Pancreas (tissue), 10 donors: ENCODE measurements around the gene CCDC12. TPM values are rescaled to one million over a fixed set of nuclear protein-coding genes. Genes with fewer than 3 reads are reported as not detected.

Experiments used
- ATAC-seq, 4 donors: fragments of 200-7000 bp; cut with Tn5 transposase; one replicate each; pipeline versions ENCODE4 v1.8.0 to v1.9.1; 2020; ENCODE audit warnings: mild to moderate bottlenecking in 4 of 4, moderate library complexity in 4 of 4
- DNase-seq, 6 donors: peaks; one replicate each; pipeline ENCODE4 v3.0.0-alpha.2; 2020
- FAIRE-seq: peaks from 2 replicates; lab custom pipeline; 2012; peaks lifted over from hg19 to GRCh38; lab: Jason Lieb, UNC
- H3K27ac ChIP-seq, 4 donors: fragments of 200-600 bp; sonication (generic); 1 replicate in 3 of 4; 2 replicates in 1 of 4; pipeline versions ENCODE4 v1.5.0 to v1.8.0; 2020
- H3K27me3 ChIP-seq, 4 donors: fragments of 200-600 bp; one replicate each; pipeline ENCODE4 v1.8.0; 2021
- H3K36me3 ChIP-seq, 3 donors: fragments of 200-600 bp; sonication (generic) in 1 of 3; one replicate each; pipeline versions ENCODE4 v1.5.0 to v1.8.0; 2020 to 2021
- H3K4me1 ChIP-seq, 3 donors: fragments of 200-600 bp; one replicate each; pipeline ENCODE4 v1.8.0; 2021
- H3K4me3 ChIP-seq, 4 donors: fragments of 200-600 bp; sonication (generic) in 2 of 4; one replicate each; pipeline versions ENCODE4 v1.5.0 to v1.8.0; 2020 to 2021
- H3K9me3 ChIP-seq, 4 donors: fragments of 200-600 bp; one replicate each; pipeline ENCODE4 v1.8.0; 2021
- WGBS, 2 donors: extraction: QIAGEN DNeasy Blood & Tissue Kit; methylation state at CpG; one replicate each; pipeline ENCODE4 v1.1.7; 2013; 5-methylcytosine and 5-hydroxymethylcytosine counted together
- intact Hi-C, 3 donors: fragments of 100-400 bp; cut with DNase I; formaldehyde crosslinking; loops; one replicate each; pipeline versions ENCODE4 v1.11.1 to v1.14.2; 2022
- polyA plus RNA-seq, 2 donors: library from polyadenylated mRNA; stranded (reverse); fragments of 200-250 nt; gene quantifications; one replicate each; pipeline ENCODE4 v1.2.3, GENCODE V29; 2013
- total RNA-seq, 6 donors: library from RNA; stranded (reverse); fragmentation: NEBNext Ultra II Directional in 4 of 6; extraction: Animal tissue kit (Norgen Biotek cat#: 25700) in 4 of 6; gene quantifications; one replicate each; pipeline versions ENCODE4 v1.2.1 to v1.2.4, GENCODE V29; 2021 to 2023
- TF ChIP-seq, protein P1 (sequence below), 4 donors: fragments of 200-600 bp; sonication (generic) in 3 of 4; IDR thresholded peaks; one replicate each; pipeline versions ENCODE4 v1.5.0 to v1.8.0; 2021; ENCODE audit warnings: antibody characterized with exemption in 4 of 4
- donor health status: healthy with polysubstance abuse.
- donor health status: DM: no; HTN: no; CAD: no; lungs with moderate emphysema.
- donor health status: DM: no; HTN: no; CAD: no.
- donor health status: control.
- donor health status: control.
- donor health status: Bipolar disorder and iron deficiency.
- donor health status: DM: yes; HTN: yes; CAD: no.
- donor health status: DM: no; HTN: no; CAD: no.
- donor health status: DM: no; HTN: no; CAD: no.
- donor health status: DM: yes; HTN: yes; CAD: no.

Gene CCDC12
- total and polyA plus RNA-seq, 8 donors = 20.7 to 82.8 (median 24.9) TPM

- WGBS, 2 donors = 57 to 65% methylated on average over 9 of the region's 9 CpGs
- H3K4me3 ChIP-seq = peak overlapping the region in 2 of 4 donors; percentile 68 to 80
Observed at GRCh38 chr3:46974421-46975171, 1.9 kb downstream of the CCDC12 start.

GRCh38 chr3:46972396-46972795, 4.1 kb downstream of the CCDC12 start:
- no peak for ATAC-seq
- Histone ChIP-seq H3K4me1 (peaks cover 25 to 73% (median 54%) of the 10 kb centered on the region in 3 donors), H3K9me3 (no peaks in the 10 kb centered on the region), H3K27me3 (no peaks in the 10 kb centered on the region), H3K27ac (no peak overlapping the region), H3K36me3 (no peaks in the 10 kb centered on the region), H3K4me3 (no peak overlapping the region)
- WGBS, 2 donors = 86 to 88% methylated on average over 2 of the region's 2 CpGs
- intact Hi-C loops = loop anchor here in 1 of 3 donors (5.0 kb wide), 1 partner anchor 35 kb away; no protein-coding TSS in a partner anchor
- FAIRE-seq = no peak
- no peak for DNase-seq
- TF ChIP-seq, protein P1, sequence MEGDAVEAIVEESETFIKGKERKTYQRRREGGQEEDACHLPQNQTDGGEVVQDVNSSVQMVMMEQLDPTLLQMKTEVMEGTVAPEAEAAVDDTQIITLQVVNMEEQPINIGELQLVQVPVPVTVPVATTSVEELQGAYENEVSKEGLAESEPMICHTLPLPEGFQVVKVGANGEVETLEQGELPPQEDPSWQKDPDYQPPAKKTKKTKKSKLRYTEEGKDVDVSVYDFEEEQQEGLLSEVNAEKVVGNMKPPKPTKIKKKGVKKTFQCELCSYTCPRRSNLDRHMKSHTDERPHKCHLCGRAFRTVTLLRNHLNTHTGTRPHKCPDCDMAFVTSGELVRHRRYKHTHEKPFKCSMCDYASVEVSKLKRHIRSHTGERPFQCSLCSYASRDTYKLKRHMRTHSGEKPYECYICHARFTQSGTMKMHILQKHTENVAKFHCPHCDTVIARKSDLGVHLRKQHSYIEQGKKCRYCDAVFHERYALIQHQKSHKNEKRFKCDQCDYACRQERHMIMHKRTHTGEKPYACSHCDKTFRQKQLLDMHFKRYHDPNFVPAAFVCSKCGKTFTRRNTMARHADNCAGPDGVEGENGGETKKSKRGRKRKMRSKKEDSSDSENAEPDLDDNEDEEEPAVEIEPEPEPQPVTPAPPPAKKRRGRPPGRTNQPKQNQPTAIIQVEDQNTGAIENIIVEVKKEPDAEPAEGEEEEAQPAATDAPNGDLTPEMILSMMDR (IDR thresholded peaks at IDR 0.05) = no peak

More at GRCh38 chr3:46974421-46975171, 1.9 kb downstream of the CCDC12 start:
- Histone ChIP-seq H3K27ac (peak overlapping the region in 1 of 4 donors; percentile 4), H3K27me3 (no peaks in the 10 kb centered on the region), H3K4me1 (peaks cover 18 to 60% (median 39%) of the 10 kb centered on the region in 3 donors), H3K36me3 (no peaks in the 10 kb centered on the region), H3K9me3 (no peaks in the 10 kb centered on the region)
- DNase-seq = no peak
- intact Hi-C loops = loop anchor here in 1 of 3 donors (5.0 kb wide), 1 partner anchor 37 kb away; no protein-coding TSS in a partner anchor
- TF ChIP-seq, protein P1 (IDR thresholded peaks at IDR 0.05) = no peak
- no peak for FAIRE-seq
- ATAC-seq = no peak

- peaks cover 30 to 70% (median 60%) of the 10 kb centered on the region in 3 donors for H3K4me1 ChIP-seq
- ATAC-seq = no peak
- TF ChIP-seq, protein P1 (IDR thresholded peaks at IDR 0.05) = no peak
- peak overlapping the region; percentile 28 to 66 (median 54) for H3K27ac ChIP-seq
- no peak for FAIRE-seq
- H3K27me3 ChIP-seq = no peaks in the 10 kb centered on the region
- 85 to 90% methylated on average over 1 of the region's 1 CpG for WGBS, 2 donors
- intact Hi-C loops = loop anchor here in 1 of 3 donors (5.0 kb wide), 1 partner anchor 34 kb away; no protein-coding TSS in a partner anchor
- H3K4me3 ChIP-seq = no peak overlapping the region
- H3K9me3 ChIP-seq = no peaks in the 10 kb centered on the region
- H3K36me3 ChIP-seq = no peaks in the 10 kb centered on the region
- DNase-seq = no peak
Observed at GRCh38 chr3:46971742-46972141, 4.8 kb downstream of the CCDC12 start.

DNA sequence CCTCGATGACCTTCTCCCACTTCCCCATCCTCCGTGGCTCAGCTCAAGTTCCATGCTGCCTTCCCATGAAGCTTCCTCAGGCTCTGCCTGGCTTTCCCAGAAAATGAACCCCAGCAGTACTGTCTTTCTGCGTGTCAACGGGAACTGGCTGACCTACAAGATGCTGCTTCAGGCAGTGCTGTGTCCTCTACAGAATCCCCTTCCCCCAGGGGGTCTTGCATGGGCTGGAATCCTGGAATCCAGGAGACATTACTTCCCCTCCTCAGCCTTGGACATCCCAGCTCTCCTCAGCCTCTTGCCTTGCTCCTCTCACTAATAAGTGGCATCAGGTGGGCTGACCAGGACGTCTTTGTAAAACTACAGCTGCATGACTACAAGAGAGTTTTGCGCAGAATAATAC, 5.4 kb downstream of the CCDC12 start:
- WGBS, 2 donors = 29 to 37% methylated on average over 6 of the region's 6 CpGs
- Histone ChIP-seq H3K9me3 (no peaks in the 10 kb centered on the region), H3K4me1 (peaks cover 34 to 74% (median 64%) of the 10 kb centered on the region in 3 donors), H3K27me3 (no peaks in the 10 kb centered on the region), H3K36me3 (no peaks in the 10 kb centered on the region), H3K4me3 (peak overlapping the region in 1 of 4 donors; percentile 4), H3K27ac (peak overlapping the region; percentile 28 to 66 (median 54))
- intact Hi-C loops = loop anchor here in 1 of 3 donors (5.0 kb wide), 1 partner anchor 34 kb away; no protein-coding TSS in a partner anchor
- FAIRE-seq = no peak
- TF ChIP-seq, protein P1 (IDR thresholded peaks at IDR 0.05) = no peak
- DNase-seq = no peak
- peak in 1 of 4 donors; percentile 8 for ATAC-seq
